HCT116 (cell line): ENCODE data around the gene BCL11A. TPM values are rescaled to one million over a fixed set of nuclear protein-coding genes. Genes with fewer than 3 reads are reported as not detected.
A peak's percentile ranks its signal among the peaks of the same experiment; 100 is the strongest.

ENCODE experiments used
- ATAC-seq: fragments of 200-7000 bp; cut with Tn5 transposase; 2 replicates; pipeline ENCODE4 v1.9.1; 2020; ENCODE audit warnings: mild to moderate bottlenecking, moderate library complexity
- BruUV-seq: library from RNA; stranded (reverse); fragments of 400-500 nt; replicated peaks from 2 replicates; lab custom pipeline; 2021; lab: Mats Ljungman, UMichigan
- CTCF ChIA-PET: fragments of 300-600 bp; sonication (Branson Sonifier 250); formaldehyde crosslinking; loops from one replicate; lab custom pipeline; 2021; ENCODE audit warnings: antibody characterized with exemption; lab: Charles Lee
- POLR2A ChIA-PET: fragments of 300-600, 350-600 bp; sonication (Branson Sonifier 250); formaldehyde crosslinking; loops from one replicate; lab custom pipeline; 2021; ENCODE audit warnings: antibody characterized with exemption; lab: Charles Lee
- RAD21 ChIA-PET, 2 experiments: fragments of 300-600 bp; sonication (Branson Sonifier 250); formaldehyde crosslinking; loops; one replicate each; lab custom pipeline; 2023; ENCODE audit warnings: low total read pairs in 2 of 2; ENCODE audit not compliant: uncharacterized antibody in 2 of 2, unreplicated experiment in 2 of 2, low non-redundant PET in 1 of 2; lab: Charles Lee
- DNase-seq: peaks from one replicate; pipeline ENCODE4 v3.0.0-alpha.2; 2010; ENCODE audit warnings: low read depth, low spot score
- H2AFZ ChIP-seq: fragments of 200-600 bp; shearing (Covaris generic), sonication (generic); 2 replicates; pipeline ENCODE4 v1.6.1; 2017; ENCODE audit warnings: low read depth, mixed run types, mixed read lengths, antibody characterized with exemption, low read length; ENCODE audit not compliant: poor library complexity, severe bottlenecking
- H3K27ac ChIP-seq: 2 replicates; pipeline ENCODE4 v1.5.1; 2012; ENCODE audit warnings: low read depth, low read length
- H3K27me3 ChIP-seq: fragments of 200-600 bp; sonication (generic); 2 replicates; pipeline ENCODE4 v1.6.1; 2016; ENCODE audit warnings: mixed run types, low read length, mixed read lengths; ENCODE audit not compliant: insufficient read depth
- H3K36me3 ChIP-seq, 2 experiments: fragments of 200-500 bp in 1 of 2; fragments of 200-600 bp in 1 of 2; sonication (Bioruptor generic) in 1 of 2; sonication (generic) in 1 of 2; 2 replicates each; pipeline versions ENCODE4 v1.5.1 to v1.6.1; 2014 to 2016; ENCODE audit warnings: low read length in 2 of 2, inconsistent platforms in 1 of 2, mixed read lengths in 1 of 2, mixed run types in 1 of 2; ENCODE audit not compliant: insufficient read depth in 2 of 2, control insufficient read depth in 1 of 2
- H3K4me1 ChIP-seq, 2 experiments: fragments of 200-600 bp in 1 of 2; sonication (generic) in 1 of 2; 2 replicates each; pipeline versions ENCODE4 v1.5.1 to v1.6.1; 2012 to 2017; ENCODE audit warnings: low read length in 2 of 2, inconsistent platforms in 1 of 2, mild to moderate bottlenecking in 1 of 2, mixed read lengths in 1 of 2, mixed run types in 1 of 2, moderate library complexity in 1 of 2; ENCODE audit not compliant: insufficient read depth in 2 of 2, control insufficient read depth in 1 of 2
- H3K4me2 ChIP-seq: fragments of 200-600 bp; sonication (generic); 2 replicates; pipeline ENCODE4 v1.6.1; 2017; ENCODE audit warnings: mixed run types, low read length, mixed read lengths
- H3K4me3 ChIP-seq, 2 experiments: fragments of 200-600 bp in 1 of 2; sonication (generic) in 1 of 2; replicated peaks in 1 of 2; 2 replicates each; pipeline ENCODE4 v1.5.1; 2011 to 2016; ENCODE audit warnings: low read length in 2 of 2, control low read depth in 1 of 2, low read depth in 1 of 2, mild to moderate bottlenecking in 1 of 2, mixed read lengths in 1 of 2, mixed run types in 1 of 2
- H3K79me2 ChIP-seq: fragments of 200-600 bp; sonication (generic); 2 replicates; pipeline ENCODE4 v1.6.1; 2017; ENCODE audit warnings: mild to moderate bottlenecking, mixed run types, low read length, moderate library complexity, mixed read lengths; ENCODE audit not compliant: insufficient read depth
- H3K9ac ChIP-seq: fragments of 200-600 bp; sonication (generic); 2 replicates; pipeline ENCODE4 v1.6.1; 2016; ENCODE audit warnings: low read length, mixed read lengths
- H3K9me2 ChIP-seq: fragments of 200-600 bp; sonication (generic), shearing (Covaris generic); 2 replicates; pipeline ENCODE4 v1.6.1; 2017; ENCODE audit warnings: mixed run types, mild to moderate bottlenecking, moderate library complexity; ENCODE audit not compliant: insufficient read depth
- H3K9me3 ChIP-seq, 2 experiments: fragments of 200-500 bp in 1 of 2; fragments of 200-600 bp in 1 of 2; sonication (Bioruptor generic) in 1 of 2; sonication (generic) in 1 of 2; 2 replicates each; pipeline ENCODE4 v1.6.1; 2014 to 2017; ENCODE audit warnings: low read length in 2 of 2, mixed read lengths in 2 of 2, inconsistent platforms in 1 of 2, low read depth in 1 of 2, mild to moderate bottlenecking in 1 of 2, mixed run types in 1 of 2, moderate library complexity in 1 of 2; ENCODE audit not compliant: control insufficient read depth in 1 of 2, insufficient read depth in 1 of 2
- H4K20me1 ChIP-seq: fragments of 200-600 bp; sonication (generic), shearing (Covaris generic); 2 replicates; pipeline ENCODE4 v1.6.1; 2017; ENCODE audit warnings: mixed run types, mild to moderate bottlenecking, moderate library complexity; ENCODE audit not compliant: insufficient read depth
- ELF1 ChIP-seq: IDR thresholded peaks from 2 replicates; pipeline ENCODE4 v1.6.1; 2012; ENCODE audit warnings: low read depth, borderline replicate concordance
- EZH2 ChIP-seq: fragments of 200-600 bp; sonication (generic); IDR thresholded peaks from 2 replicates; pipeline ENCODE4 v1.6.1; 2017; ENCODE audit warnings: antibody characterized with exemption, mixed run types
- FOSL1 ChIP-seq: IDR thresholded peaks from 2 replicates; pipeline ENCODE4 v1.6.1; 2012; ENCODE audit warnings: low read depth
- POLR2AphosphoS5 ChIP-seq: IDR thresholded peaks from 2 replicates; pipeline ENCODE4 v1.6.1; 2011; ENCODE audit warnings: mild to moderate bottlenecking, low read depth, low read length, moderate library complexity
- RAD21 ChIP-seq: IDR thresholded peaks from 2 replicates; pipeline ENCODE4 v1.6.1; 2012; ENCODE audit warnings: low read depth, mild to moderate bottlenecking
- intact Hi-C: fragments of 100-400 bp; cut with micrococcal nuclease; formaldehyde crosslinking; loops from 2 replicates; pipeline ENCODE4 v1.10.0; 2022
- total RNA-seq: library from RNA; stranded (reverse); gene quantifications from one replicate; pipeline ENCODE4 v1.2.1, GENCODE V29; 2021; ENCODE audit not compliant: unreplicated experiment
- TF ChIP-seq, protein P1 (sequence below): IDR thresholded peaks from 2 replicates; pipeline ENCODE4 v1.6.1; 2012
- TF ChIP-seq, protein P2 (sequence below): IDR thresholded peaks from 2 replicates; pipeline ENCODE4 v1.6.1; 2012; ENCODE audit warnings: low read depth
- TF ChIP-seq, protein P3 (sequence below), 3 experiments: fragments of 200-600 bp in 1 of 3; sonication (generic) in 1 of 3; IDR thresholded peaks in 2 of 3; conservative IDR thresholded peaks in 1 of 3; 2 replicates each; pipeline ENCODE4 v1.5.1; 2012 to 2017; ENCODE audit warnings: low read depth in 2 of 3, low read length in 2 of 3, antibody characterized with exemption in 1 of 3, borderline replicate concordance in 1 of 3, control low read depth in 1 of 3, mild to moderate bottlenecking in 1 of 3, mixed read lengths in 1 of 3, mixed run types in 1 of 3, moderate library complexity in 1 of 3; ENCODE audit not compliant: insufficient read depth in 1 of 3

The BCL11A gene
- total RNA-seq, 1 experiment from 2014 or later = 0.71 TPM

DNA sequence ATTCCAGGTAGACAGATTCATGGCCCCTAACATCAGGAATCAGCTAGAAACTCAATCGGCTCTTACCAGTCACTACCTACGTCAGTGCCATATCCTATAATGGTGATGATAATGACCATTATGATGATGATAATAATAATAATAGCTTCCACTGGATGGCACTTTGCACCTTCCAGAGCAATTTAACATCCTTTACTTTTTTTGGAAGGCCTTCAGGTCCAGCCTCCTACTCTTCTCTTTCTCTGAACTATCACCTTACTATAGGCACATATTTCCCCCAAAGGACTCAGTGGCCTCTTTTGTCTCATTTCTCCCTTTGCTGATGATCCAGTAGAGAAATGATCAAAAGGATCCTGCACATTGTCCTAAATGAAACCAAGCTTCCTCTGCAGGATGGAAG is 56.0 kb downstream of the BCL11A start:
- H2AFZ ChIP-seq = no peak overlapping the region
- ATAC-seq = no peak
- no peaks in the 10 kb centered on the region for H4K20me1 ChIP-seq
- no peaks in the 10 kb centered on the region for H3K9me2 ChIP-seq
- no peaks in the 10 kb centered on the region for H3K79me2 ChIP-seq
- peaks cover 13% of the 10 kb centered on the region; the same call in 1 of the 2 replicates for H3K27me3 ChIP-seq
- no peak for DNase-seq
- H3K36me3 ChIP-seq = no peaks in the 10 kb centered on the region
- ChIA-PET CTCF (interaction anchor here (1.3 kb wide), 1 partner anchor 177 kb away, joined by 3 read pairs; no protein-coding TSS in a partner anchor), RAD21 (interaction anchor here in 1 of 2 experiments (1.5 kb wide), 1 partner anchor 53 kb away, joined by 4 read pairs; no protein-coding TSS in a partner anchor), POLR2A (no interaction called here)
- H3K4me2 ChIP-seq = no peak overlapping the region
- no peak overlapping the region for H3K9ac ChIP-seq
- H3K4me3 ChIP-seq = no peak overlapping the region
- TF ChIP-seq FOSL1 (no peak), POLR2AphosphoS5 (no peak), ELF1 (no peak), RAD21 (peak; percentile 20; the same call in 1 of the 2 replicates), EZH2 (no peak)
- TF ChIP-seq, protein P1, sequence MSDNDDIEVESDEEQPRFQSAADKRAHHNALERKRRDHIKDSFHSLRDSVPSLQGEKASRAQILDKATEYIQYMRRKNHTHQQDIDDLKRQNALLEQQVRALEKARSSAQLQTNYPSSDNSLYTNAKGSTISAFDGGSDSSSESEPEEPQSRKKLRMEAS = no peak
- TF ChIP-seq, protein P2, sequence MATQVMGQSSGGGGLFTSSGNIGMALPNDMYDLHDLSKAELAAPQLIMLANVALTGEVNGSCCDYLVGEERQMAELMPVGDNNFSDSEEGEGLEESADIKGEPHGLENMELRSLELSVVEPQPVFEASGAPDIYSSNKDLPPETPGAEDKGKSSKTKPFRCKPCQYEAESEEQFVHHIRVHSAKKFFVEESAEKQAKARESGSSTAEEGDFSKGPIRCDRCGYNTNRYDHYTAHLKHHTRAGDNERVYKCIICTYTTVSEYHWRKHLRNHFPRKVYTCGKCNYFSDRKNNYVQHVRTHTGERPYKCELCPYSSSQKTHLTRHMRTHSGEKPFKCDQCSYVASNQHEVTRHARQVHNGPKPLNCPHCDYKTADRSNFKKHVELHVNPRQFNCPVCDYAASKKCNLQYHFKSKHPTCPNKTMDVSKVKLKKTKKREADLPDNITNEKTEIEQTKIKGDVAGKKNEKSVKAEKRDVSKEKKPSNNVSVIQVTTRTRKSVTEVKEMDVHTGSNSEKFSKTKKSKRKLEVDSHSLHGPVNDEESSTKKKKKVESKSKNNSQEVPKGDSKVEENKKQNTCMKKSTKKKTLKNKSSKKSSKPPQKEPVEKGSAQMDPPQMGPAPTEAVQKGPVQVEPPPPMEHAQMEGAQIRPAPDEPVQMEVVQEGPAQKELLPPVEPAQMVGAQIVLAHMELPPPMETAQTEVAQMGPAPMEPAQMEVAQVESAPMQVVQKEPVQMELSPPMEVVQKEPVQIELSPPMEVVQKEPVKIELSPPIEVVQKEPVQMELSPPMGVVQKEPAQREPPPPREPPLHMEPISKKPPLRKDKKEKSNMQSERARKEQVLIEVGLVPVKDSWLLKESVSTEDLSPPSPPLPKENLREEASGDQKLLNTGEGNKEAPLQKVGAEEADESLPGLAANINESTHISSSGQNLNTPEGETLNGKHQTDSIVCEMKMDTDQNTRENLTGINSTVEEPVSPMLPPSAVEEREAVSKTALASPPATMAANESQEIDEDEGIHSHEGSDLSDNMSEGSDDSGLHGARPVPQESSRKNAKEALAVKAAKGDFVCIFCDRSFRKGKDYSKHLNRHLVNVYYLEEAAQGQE = no peak
- TF ChIP-seq, protein P3, sequence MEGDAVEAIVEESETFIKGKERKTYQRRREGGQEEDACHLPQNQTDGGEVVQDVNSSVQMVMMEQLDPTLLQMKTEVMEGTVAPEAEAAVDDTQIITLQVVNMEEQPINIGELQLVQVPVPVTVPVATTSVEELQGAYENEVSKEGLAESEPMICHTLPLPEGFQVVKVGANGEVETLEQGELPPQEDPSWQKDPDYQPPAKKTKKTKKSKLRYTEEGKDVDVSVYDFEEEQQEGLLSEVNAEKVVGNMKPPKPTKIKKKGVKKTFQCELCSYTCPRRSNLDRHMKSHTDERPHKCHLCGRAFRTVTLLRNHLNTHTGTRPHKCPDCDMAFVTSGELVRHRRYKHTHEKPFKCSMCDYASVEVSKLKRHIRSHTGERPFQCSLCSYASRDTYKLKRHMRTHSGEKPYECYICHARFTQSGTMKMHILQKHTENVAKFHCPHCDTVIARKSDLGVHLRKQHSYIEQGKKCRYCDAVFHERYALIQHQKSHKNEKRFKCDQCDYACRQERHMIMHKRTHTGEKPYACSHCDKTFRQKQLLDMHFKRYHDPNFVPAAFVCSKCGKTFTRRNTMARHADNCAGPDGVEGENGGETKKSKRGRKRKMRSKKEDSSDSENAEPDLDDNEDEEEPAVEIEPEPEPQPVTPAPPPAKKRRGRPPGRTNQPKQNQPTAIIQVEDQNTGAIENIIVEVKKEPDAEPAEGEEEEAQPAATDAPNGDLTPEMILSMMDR (IDR thresholded peaks at IDR 0.05 in 2 of 3, conservative IDR thresholded peaks at IDR 0.05 in 1 of 3; ENCODE audit: borderline replicate concordance in 1 of 3, insufficient read depth in 1 of 3, low read depth in 2 of 3, low read length in 2 of 3) = no peak
- intact Hi-C loops = no loop called here
- H3K27ac ChIP-seq = no peak overlapping the region
- BruUV-seq = no TSS peak
- no peaks in the 10 kb centered on the region for H3K4me1 ChIP-seq
- H3K9me3 ChIP-seq = no peaks in the 10 kb centered on the region
